Stimulated activated CD8-positive, alpha-beta memory T cell treated with anti-CD3 and anti-CD28 coated beads, Interleukin-12 subunit alpha, Interleukin-12 subunit beta, amount 100 ng/mL, for 4 hours (primary cell): ENCODE results near the gene IQGAP3.

Experiments used
- DNase-seq: peaks from one replicate; pipeline ENCODE4 v3.0.0-alpha.2; 2020; ENCODE audit warnings: low read depth

IQGAP3 gene

DNA sequence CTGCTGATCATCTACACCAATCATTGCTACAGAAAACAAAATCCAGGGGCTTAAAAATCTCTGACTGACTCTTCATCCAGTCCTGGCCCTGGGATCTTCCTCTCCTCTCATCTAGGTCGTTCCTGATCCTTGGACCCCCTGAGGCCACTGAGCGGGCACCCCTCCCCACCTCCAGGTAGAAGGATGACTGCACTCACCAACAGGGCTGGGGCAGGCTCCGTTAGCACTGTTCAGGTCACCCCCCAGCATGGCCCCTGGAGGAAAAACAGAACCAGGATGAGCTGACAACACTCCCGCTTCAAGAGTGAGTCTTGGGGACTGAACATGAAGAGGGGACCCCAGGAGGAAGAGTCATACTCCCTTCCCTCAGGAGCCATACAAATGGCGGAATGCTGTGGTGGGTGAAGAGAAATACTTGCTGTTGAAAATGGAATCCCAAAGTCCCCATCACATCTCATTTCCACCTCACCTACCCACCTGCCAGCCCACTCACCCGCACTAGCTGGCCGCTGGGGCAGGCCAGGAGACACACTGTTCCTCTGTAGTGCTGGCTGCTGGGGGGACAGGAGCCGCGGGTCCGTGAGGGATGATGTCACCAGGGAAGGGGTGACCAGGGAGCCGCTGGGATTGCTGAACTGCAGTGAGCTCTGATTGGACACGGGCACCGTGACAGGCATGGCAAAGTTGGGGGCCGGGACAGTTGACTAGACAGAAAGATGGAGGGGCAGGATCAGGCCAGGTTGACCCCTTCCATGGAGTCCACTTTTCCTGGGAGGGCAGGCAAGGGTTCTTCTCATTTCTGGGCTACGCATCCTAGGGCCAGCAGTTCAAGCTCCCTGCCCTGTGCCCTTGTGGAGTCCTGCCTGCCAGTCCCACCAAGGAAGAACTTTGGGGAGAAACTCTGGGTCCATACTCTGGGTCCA is 93.0 kb downstream of the IQGAP3 start:
- no peak for DNase-seq

DNA sequence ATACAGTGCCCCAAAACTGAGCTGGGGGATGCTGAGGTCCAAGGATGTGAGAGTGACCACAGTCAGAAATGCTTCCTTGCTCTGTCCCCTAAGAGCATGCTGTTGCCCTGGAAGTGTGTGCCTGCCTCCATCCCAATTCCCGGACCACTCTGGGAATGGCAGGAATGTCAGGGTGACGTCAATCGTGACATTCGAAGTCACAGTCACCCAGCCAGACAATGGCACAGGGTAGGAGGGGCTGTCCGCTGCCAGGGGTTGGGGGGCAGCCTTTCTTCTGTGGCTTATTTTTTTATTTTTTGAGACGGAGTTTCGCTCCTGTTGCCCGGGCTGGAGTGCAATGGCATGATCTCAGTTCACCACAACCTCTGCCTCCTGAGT is 94.1 kb downstream of the IQGAP3 start:
- no peak for DNase-seq

DNA sequence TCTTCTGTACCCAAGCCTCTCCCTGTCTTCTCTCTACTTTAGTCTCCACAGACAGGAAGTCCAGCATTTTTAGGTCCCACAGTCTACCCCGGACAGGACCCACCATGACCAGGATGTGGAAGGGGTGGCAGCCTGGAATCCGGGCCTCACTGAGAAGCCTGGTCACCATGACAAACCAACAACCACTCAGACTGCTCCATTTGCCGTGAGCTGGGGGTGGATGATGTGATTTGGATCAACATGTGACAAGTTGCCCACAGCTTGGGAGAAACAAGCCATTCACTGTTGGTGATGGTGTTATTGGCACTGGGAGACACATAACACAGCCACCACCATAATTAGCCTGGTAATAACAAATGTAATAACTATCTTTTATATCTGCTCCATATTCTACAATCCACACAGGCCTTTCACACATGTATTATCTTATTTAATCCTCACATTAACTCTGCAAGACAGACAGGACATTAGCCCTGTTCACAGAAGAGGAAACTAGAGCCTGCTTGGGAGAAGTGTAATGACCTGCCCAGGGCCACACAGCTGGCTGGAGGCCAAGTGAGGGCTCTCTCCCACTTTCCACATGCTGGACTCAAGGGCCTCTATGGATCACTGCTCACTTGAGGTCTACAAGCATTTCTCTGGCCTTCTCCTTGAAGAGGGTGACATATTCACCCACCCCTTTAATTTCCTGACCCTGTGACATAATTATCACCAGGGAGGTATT is 94.7 kb downstream of the IQGAP3 start:
- no peak for DNase-seq

DNA sequence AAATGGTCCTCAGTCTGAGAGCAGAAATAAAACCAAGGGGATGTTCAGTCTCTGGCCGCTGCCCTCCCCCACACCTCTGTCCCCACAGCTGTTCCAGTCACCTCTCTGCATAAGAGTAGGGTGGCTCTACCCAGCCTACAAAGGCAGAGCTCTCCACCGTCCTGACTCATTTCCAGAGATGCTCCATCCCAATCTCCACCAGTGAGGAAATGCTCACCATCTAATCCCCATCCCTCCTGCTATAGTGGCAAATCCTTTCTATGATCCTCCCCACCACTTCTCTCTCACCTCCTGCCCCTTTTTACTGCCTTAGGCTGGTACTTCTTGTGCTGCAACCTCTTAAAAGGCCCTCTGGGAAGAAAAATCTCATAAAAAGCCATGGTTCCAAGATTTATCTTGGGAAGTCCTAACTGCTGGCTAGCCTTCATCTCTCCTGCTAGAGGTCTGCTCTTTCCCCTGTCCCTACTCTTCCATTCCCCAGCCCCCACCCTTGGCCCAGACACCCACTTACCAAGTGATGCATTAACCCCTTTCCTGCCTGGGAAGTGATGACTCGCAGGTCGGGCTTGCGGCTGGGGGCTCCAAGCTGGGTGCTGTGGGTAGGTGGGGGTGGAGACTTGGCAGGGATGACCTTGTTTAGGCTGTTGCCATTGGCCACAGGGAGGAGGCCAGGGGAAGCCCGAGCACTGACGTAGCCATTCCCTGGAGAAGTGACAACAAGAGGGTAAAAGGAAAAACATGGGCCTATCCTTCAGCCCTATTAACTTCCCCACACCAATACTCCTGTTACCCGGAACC is 95.7 kb downstream of the IQGAP3 start:
- DNase-seq: no peak

DNA sequence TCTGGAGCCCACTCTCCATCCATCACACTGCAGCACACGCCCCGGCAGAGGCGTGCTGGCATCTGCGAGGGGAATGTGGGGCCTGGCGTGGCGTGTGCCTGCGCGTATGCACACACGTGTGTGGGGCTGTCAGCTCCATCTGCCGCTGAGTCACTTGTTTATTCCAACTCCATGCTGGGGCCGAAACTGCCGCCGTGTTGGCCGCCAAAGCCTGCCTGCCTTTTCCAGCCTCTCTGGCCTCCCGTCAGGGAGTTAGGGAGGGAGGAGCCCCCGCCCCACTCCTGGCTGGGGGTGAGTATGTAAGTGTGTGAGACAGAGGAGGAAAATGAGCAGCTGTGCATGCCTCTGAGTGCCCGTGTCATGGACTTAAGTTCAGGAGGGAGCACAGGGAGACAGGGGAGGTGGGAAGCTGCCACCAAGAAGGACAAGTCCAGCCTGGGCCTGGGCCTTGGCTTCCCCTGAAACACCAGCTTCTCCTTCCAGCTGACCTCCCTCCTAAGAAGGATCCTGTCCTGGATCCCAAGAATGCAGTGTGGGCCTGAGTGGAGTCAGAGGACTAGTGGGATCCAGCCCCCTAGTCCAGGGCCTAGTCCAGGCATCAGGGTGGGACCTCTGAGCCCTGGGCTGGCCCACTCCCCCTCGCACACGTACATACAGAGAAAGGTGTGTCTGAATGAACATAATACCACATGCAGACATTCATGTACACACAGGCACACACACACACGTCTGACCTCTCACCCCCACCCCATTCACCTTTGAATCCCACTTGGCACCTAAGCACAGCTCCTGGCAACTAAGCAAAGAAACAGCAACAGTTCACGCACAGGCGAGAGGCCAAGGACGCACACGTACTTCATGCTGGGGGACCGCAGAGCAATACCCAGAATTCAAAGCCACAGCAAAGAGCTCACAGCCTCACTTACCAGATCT is 96.5 kb downstream of the IQGAP3 start:
- no peak for DNase-seq
